ENCODE data around the gene BRINP3.

Gene BRINP3

DNA sequence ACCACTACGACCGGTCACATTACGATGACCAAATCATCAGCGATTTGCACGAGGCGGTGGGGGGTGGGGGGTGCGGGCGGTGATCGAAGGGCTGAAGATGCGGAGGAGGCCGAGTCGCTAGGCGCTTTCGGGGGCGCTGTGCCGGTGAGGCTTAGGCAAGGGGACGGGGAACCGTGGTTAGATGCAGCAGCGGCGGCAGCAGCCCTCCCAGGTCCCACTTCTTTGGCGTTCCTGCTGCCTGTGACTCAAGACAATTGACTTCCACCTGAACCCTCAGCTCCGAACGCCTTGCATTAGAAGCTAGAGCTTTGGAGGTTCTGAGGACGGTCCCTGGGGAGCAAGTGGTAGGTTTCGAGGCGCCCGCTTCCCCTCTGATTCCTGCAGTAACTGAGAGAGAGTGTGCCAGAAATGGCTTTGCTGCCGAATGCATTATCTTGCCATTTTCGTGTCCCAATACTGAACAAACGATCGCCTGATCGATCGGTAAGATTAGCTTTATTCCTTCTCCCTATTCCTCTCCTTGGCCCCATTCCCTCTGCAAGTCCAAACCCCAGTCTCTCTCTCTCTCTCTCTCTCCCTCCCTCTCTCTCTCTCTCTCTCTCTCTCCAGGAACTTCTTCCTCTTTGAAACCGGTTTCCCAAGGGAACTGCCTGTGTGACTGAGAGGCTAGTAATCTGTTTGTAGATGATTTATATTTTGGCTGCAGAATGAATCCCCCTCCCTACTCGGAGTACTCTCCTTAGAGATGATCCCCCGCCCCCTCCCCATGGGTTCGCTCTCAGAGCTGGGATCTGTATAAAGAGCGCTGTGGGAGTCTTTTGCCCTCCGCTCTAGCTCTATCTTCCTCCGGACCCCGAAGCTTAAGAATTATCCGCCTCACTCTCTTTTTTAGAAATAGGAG, 735 bp upstream of the BRINP3 start:
- Histone ChIP-seq H3K36me3 (ENCODE audit: control insufficient read depth, insufficient read depth, low read length) (no peaks in the 10 kb centered on the region), H3K9me3 (ENCODE audit: control insufficient read depth, insufficient read depth, low read depth, low read length) (no peaks in the 10 kb centered on the region), H3K4me3 (ENCODE audit: low read depth, low read length) (peak overlapping the region; percentile 76), H3K27me3 (ENCODE audit: control insufficient read depth, insufficient read depth, low read length) (peaks cover 65% of the 10 kb centered on the region), H3K27ac (ENCODE audit: low read depth, low read length) (no peak overlapping the region), H3K9ac (ENCODE audit: low read length) (peak overlapping the region; percentile 51), H3K4me1 (ENCODE audit: control insufficient read depth, insufficient read depth, low read length) (peaks cover 14% of the 10 kb centered on the region)

DNA sequence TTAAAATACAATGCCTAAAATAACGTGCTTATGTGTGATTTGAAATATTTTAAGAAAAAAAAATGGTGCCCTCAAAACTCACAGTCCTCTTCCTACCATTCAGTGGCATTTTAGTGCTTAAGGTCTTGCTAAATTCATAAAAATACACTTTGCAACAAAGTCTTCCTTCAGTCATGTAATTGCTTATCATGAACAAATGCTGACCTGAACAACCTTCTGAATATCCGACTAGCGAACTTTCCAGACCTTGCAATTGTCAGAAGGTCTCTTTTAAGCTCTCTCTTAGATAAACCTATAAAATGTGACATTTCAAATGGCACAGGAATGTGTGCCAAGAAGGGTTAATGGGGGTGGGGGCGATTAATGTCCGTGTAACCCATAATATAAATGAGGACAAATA, 858 bp downstream of the BRINP3 start:
- no peak overlapping the region for H3K4me3 ChIP-seq (ENCODE audit: low read depth, low read length)

DNA sequence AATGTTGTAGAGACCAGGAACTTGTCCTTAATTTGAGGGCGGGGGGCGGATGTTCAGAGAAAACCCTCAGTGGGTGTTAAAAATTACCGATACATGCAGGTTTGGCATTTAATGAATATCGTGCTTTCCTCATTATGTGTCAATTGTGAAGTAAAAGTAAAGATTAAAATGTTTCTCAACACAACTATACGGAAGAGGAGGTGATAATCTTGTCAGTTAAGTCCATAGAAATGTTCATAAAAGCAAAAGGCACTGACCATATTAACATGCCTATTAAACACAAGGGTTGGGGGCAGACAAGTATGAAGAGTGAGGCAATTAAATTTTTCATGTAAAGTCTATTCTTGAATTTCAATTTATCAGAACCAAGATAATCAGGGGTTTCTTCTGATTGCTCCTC, 1.3 kb downstream of the BRINP3 start:
- Histone ChIP-seq H3K4me3 (ENCODE audit: low read depth, low read length) (peak overlapping the region; percentile 66), H3K9me3 (ENCODE audit: control insufficient read depth, insufficient read depth, low read depth, low read length) (no peaks in the 10 kb centered on the region)

More for the DNA sequence above, 858 bp downstream of the BRINP3 start:
- Histone ChIP-seq H3K4me1 (ENCODE audit: control insufficient read depth, insufficient read depth, low read length) (peaks cover 14% of the 10 kb centered on the region), H3K36me3 (ENCODE audit: control insufficient read depth, insufficient read depth, low read length) (no peaks in the 10 kb centered on the region), H3K9me3 (ENCODE audit: control insufficient read depth, insufficient read depth, low read depth, low read length) (no peaks in the 10 kb centered on the region), H3K27me3 (ENCODE audit: control insufficient read depth, insufficient read depth, low read length) (peaks cover 68% of the 10 kb centered on the region), H3K27ac (ENCODE audit: low read depth, low read length) (no peak overlapping the region), H3K9ac (ENCODE audit: low read length) (no peak overlapping the region)

DNA sequence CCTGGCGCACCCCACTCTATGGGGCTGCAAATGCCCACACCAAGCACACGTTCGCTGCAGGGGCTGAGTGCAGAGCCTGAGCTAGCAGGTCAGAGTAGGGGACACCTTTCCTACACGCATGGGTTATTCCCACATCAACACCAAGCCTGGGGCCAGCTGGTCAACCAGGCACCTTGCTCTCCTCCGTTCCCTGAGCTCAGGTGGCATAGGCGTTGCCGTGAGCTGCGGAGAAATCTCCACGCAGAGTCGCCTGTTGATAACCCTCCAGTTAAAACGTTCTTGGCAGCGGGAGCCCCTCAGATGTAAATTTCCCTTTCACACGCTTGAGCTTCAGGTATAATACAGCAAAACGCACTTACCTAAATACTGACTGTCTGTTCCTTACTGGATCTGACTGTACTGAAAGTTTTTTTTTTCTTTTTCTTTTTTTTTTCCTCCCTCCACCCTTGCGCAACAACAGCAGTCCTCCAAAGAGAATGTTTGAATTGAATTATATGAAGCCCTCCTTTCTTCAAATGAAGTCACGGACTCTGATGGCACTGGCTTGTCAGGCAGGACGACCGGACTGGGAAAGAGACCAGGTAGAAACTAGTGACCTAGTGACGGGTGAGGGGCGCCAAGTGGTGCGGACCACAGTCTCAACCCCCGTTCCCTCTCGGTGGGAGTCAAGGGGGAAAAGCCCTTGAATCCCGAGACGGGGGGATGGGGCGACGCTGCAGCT, 2.1 kb downstream of the BRINP3 start:
- Histone ChIP-seq H3K27ac (ENCODE audit: low read depth, low read length) (no peak overlapping the region), H3K36me3 (ENCODE audit: control insufficient read depth, insufficient read depth, low read length) (no peaks in the 10 kb centered on the region), H3K4me3 (ENCODE audit: low read depth, low read length) (peak overlapping the region; percentile 66), H3K9ac (ENCODE audit: low read length) (no peak overlapping the region), H3K4me1 (ENCODE audit: control insufficient read depth, insufficient read depth, low read length) (peaks cover 14% of the 10 kb centered on the region), H3K9me3 (ENCODE audit: control insufficient read depth, insufficient read depth, low read depth, low read length) (no peaks in the 10 kb centered on the region), H3K27me3 (ENCODE audit: control insufficient read depth, insufficient read depth, low read length) (peaks cover 68% of the 10 kb centered on the region)

More for the DNA sequence above, 1.3 kb downstream of the BRINP3 start:
- H3K9ac ChIP-seq (ENCODE audit: low read length), result no peak overlapping the region
- H3K36me3 ChIP-seq (ENCODE audit: control insufficient read depth, insufficient read depth, low read length), result no peaks in the 10 kb centered on the region
- peaks cover 68% of the 10 kb centered on the region for H3K27me3 ChIP-seq (ENCODE audit: control insufficient read depth, insufficient read depth, low read length)
- H3K27ac ChIP-seq (ENCODE audit: low read depth, low read length), result no peak overlapping the region
- H3K4me1 ChIP-seq (ENCODE audit: control insufficient read depth, insufficient read depth, low read length), result peaks cover 14% of the 10 kb centered on the region

DNA sequence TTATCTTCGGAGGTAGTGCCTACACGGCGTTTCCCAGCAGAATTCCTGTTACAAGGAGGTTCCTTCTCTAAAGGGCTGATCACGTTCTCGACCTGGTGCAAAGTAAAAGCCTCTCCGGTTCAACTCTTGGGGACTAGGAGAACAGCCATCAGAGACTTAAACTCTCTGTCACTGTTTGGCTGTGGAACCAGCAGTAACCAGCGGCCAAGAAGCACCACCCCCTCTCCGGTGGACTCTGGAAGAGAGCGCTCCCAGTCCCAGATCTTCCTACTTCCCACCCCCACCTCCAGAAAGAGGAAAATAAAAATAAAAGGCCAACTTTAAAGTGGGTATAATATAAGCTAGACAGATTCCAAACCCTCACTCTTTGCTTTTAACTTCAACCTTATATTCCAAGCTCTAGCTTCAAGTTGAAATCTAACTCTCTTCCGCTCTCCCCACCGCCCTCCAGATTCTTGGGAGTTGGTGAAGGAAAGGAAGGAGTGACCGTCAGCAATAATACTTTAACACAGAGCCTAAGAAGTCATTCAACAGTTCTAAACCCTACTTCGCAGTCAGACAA, 2.9 kb downstream of the BRINP3 start:
- Histone ChIP-seq H3K36me3 (ENCODE audit: control insufficient read depth, insufficient read depth, low read length) (no peaks in the 10 kb centered on the region), H3K9me3 (ENCODE audit: control insufficient read depth, insufficient read depth, low read depth, low read length) (no peaks in the 10 kb centered on the region), H3K27me3 (ENCODE audit: control insufficient read depth, insufficient read depth, low read length) (peaks cover 65% of the 10 kb centered on the region), H3K9ac (ENCODE audit: low read length) (no peak overlapping the region), H3K4me3 (ENCODE audit: low read depth, low read length) (peak overlapping the region; percentile 66), H3K27ac (ENCODE audit: low read depth, low read length) (no peak overlapping the region), H3K4me1 (ENCODE audit: control insufficient read depth, insufficient read depth, low read length) (peaks cover 14% of the 10 kb centered on the region)

DNA sequence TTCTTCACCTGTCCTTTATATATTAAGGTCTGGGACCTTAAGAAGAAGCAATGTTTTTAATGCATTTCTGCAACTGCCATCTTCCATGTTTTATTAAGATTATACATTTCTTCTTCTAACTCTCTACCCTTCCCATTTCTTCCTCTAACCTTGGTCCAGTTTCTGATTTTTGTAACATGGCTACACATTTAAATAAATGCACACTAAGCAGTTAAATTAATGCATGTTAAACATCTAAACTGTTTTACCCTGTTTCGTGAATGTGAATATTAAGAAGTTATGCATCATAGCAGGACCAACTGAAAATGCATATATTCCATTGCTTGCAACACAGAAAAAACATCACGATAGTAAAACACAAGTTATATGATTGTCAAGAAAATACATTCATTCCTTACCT, 3.7 kb downstream of the BRINP3 start:
- H3K9me3 ChIP-seq (ENCODE audit: control insufficient read depth, insufficient read depth, low read depth, low read length), result no peaks in the 10 kb centered on the region
- no peaks in the 10 kb centered on the region for H3K36me3 ChIP-seq (ENCODE audit: control insufficient read depth, insufficient read depth, low read length)
- H3K27me3 ChIP-seq (ENCODE audit: control insufficient read depth, insufficient read depth, low read length), result peaks cover 59% of the 10 kb centered on the region
- H3K4me1 ChIP-seq (ENCODE audit: control insufficient read depth, insufficient read depth, low read length), result peaks cover 11% of the 10 kb centered on the region
- no peak overlapping the region for H3K4me3 ChIP-seq (ENCODE audit: low read depth, low read length)
- H3K9ac ChIP-seq (ENCODE audit: low read length), result no peak overlapping the region
- no peak overlapping the region for H3K27ac ChIP-seq (ENCODE audit: low read depth, low read length)

DNA sequence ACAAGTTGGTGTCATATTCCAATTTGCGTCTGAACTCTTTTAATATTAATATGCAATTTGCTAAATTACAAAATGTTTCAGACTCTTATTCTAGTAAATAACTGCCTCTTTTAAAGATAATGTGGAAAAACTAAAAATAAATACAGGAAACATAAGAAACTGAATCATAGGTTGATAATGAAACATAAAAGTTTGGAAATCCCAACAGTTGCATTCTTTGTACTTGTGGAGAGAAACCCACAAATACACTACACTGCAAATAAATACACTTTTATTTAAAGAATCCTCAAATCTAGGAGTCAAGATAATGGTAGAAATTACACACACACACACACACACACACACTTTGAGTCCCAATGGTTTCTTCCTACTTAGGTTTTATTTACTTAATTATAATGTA, 5.2 kb downstream of the BRINP3 start:
- Histone ChIP-seq H3K4me1 (ENCODE audit: control insufficient read depth, insufficient read depth, low read length) (peaks cover 11% of the 10 kb centered on the region), H3K27ac (ENCODE audit: low read depth, low read length) (no peak overlapping the region), H3K27me3 (ENCODE audit: control insufficient read depth, insufficient read depth, low read length) (peaks cover 44% of the 10 kb centered on the region), H3K4me3 (ENCODE audit: low read depth, low read length) (no peak overlapping the region), H3K9ac (ENCODE audit: low read length) (no peak overlapping the region), H3K9me3 (ENCODE audit: control insufficient read depth, insufficient read depth, low read depth, low read length) (no peaks in the 10 kb centered on the region), H3K36me3 (ENCODE audit: control insufficient read depth, insufficient read depth, low read length) (no peaks in the 10 kb centered on the region)

DNA sequence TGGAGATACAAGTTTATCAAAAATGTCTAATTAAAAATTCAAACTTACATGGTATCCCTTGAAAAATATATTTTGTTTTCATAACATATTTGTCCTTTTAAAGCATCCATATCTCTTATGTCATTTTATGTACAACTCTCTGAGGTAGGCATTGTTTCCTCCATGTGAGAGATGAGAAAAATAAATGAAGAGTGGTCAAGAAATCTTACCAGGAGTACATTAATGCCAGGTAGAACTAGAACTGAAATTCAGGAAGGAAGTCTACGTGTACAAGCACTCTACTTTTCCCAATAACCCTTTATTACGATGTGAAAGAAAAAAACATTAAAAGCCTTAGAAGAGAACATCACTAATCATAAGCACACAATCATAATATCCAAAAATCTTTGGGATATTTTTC, 5.6 kb downstream of the BRINP3 start:
- Histone ChIP-seq H3K9ac (ENCODE audit: low read length) (no peak overlapping the region), H3K27ac (ENCODE audit: low read depth, low read length) (no peak overlapping the region), H3K4me3 (ENCODE audit: low read depth, low read length) (no peak overlapping the region), H3K36me3 (ENCODE audit: control insufficient read depth, insufficient read depth, low read length) (no peaks in the 10 kb centered on the region), H3K27me3 (ENCODE audit: control insufficient read depth, insufficient read depth, low read length) (peaks cover 40% of the 10 kb centered on the region), H3K4me1 (ENCODE audit: control insufficient read depth, insufficient read depth, low read length) (peaks cover 11% of the 10 kb centered on the region), H3K9me3 (ENCODE audit: control insufficient read depth, insufficient read depth, low read depth, low read length) (no peaks in the 10 kb centered on the region)

DNA sequence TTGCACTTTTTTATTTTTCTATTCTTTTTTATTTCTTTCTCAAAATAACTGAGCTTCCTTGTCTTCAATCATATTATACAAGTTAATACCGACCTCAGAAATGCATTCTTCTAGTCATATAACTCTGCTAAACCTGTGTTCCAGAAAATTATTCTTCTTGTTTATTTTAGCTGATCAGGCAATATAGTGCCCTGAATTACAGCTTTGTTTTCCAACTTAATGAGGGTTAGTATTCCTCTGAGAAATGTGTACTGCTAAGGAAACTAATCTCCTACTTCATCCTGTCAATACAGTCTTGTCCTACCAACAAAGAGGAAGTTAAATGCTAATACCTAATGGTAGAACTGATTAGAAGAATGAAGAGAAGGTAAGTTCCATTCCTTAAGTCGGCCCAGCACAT, 13.0 kb downstream of the BRINP3 start:
- H3K27ac ChIP-seq (ENCODE audit: low read depth, low read length), result no peak overlapping the region
- no peaks in the 10 kb centered on the region for H3K4me1 ChIP-seq (ENCODE audit: control insufficient read depth, insufficient read depth, low read length)

DNA sequence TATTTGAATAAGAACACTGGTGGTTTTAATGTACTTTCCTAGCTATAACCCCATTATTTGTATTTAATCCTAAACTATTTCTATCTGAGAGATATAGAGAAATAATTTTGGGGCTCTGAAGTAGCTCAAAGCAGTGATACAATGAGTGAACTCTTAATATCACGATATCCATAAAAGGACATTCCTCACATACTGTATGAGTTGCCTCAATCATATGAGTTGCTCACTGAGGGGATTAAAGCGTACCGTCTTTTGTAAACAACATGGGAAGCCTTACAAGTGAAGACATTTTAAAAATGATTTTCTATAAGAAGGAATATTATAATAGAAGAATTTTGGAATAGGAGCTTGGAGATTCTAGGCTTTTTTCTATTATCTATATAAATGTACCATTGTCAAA, 21.5 kb downstream of the BRINP3 start:
- H3K27me3 ChIP-seq (ENCODE audit: control insufficient read depth, insufficient read depth, low read length), result no peaks in the 10 kb centered on the region
- no peak overlapping the region for H3K4me3 ChIP-seq (ENCODE audit: low read depth, low read length)
- no peaks in the 10 kb centered on the region for H3K36me3 ChIP-seq (ENCODE audit: control insufficient read depth, insufficient read depth, low read length)
- no peak overlapping the region for H3K9ac ChIP-seq (ENCODE audit: low read length)
- H3K4me1 ChIP-seq (ENCODE audit: control insufficient read depth, insufficient read depth, low read length), result no peaks in the 10 kb centered on the region
- H3K9me3 ChIP-seq (ENCODE audit: control insufficient read depth, insufficient read depth, low read depth, low read length), result no peaks in the 10 kb centered on the region
- H3K27ac ChIP-seq (ENCODE audit: low read depth, low read length), result no peak overlapping the region

More for the DNA sequence above, 13.0 kb downstream of the BRINP3 start:
- Histone ChIP-seq H3K36me3 (ENCODE audit: control insufficient read depth, insufficient read depth, low read length) (no peaks in the 10 kb centered on the region), H3K27me3 (ENCODE audit: control insufficient read depth, insufficient read depth, low read length) (no peaks in the 10 kb centered on the region), H3K9ac (ENCODE audit: low read length) (no peak overlapping the region), H3K9me3 (ENCODE audit: control insufficient read depth, insufficient read depth, low read depth, low read length) (no peaks in the 10 kb centered on the region), H3K4me3 (ENCODE audit: low read depth, low read length) (no peak overlapping the region)

DNA sequence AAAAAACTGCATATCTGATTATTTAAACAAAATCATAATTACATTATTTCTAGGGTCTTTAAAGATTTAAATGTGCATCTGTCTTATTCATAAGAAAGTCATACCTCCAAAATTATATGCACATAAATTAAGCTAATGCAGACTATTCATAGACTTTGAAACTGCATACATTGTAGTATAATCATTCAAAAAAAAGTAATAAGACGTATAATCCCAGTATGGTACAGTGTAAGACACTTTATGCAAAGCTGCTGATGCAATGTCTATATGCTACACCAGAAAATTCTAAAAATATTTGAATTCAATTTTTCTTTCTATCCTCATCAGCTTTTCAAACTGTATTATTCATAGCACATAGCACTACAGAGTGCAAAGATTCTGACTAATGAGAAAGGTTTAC, 22.0 kb downstream of the BRINP3 start:
- Histone ChIP-seq H3K4me1 (ENCODE audit: control insufficient read depth, insufficient read depth, low read length) (no peaks in the 10 kb centered on the region), H3K36me3 (ENCODE audit: control insufficient read depth, insufficient read depth, low read length) (no peaks in the 10 kb centered on the region), H3K27me3 (ENCODE audit: control insufficient read depth, insufficient read depth, low read length) (no peaks in the 10 kb centered on the region), H3K27ac (ENCODE audit: low read depth, low read length) (no peak overlapping the region), H3K4me3 (ENCODE audit: low read depth, low read length) (no peak overlapping the region), H3K9me3 (ENCODE audit: control insufficient read depth, insufficient read depth, low read depth, low read length) (no peaks in the 10 kb centered on the region), H3K9ac (ENCODE audit: low read length) (no peak overlapping the region)

Data from HUES6 (cell line).